ENCODE results near the gene DIPK1A.

DNA sequence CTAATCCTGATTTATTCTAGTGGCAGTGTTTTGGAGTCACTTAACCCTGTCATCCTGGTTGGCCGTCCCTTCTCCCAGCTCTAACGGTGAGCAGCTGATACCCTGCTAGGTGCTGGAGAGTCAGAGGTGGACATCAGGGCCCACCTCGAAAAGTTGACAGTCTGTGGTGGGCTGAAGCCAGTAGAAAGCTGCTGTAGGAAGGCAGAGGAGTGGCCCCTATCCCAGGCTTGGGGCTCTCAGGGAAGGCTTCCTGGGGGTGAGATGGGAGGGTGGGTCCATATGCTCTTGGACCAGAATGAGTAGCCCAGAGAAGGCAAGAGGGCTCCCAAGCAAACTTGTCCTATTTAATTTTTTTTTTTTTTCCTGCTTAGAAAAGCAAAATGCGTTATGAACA, 129.9 kb downstream of the DIPK1A start:
- TF ChIP-seq, protein P1, sequence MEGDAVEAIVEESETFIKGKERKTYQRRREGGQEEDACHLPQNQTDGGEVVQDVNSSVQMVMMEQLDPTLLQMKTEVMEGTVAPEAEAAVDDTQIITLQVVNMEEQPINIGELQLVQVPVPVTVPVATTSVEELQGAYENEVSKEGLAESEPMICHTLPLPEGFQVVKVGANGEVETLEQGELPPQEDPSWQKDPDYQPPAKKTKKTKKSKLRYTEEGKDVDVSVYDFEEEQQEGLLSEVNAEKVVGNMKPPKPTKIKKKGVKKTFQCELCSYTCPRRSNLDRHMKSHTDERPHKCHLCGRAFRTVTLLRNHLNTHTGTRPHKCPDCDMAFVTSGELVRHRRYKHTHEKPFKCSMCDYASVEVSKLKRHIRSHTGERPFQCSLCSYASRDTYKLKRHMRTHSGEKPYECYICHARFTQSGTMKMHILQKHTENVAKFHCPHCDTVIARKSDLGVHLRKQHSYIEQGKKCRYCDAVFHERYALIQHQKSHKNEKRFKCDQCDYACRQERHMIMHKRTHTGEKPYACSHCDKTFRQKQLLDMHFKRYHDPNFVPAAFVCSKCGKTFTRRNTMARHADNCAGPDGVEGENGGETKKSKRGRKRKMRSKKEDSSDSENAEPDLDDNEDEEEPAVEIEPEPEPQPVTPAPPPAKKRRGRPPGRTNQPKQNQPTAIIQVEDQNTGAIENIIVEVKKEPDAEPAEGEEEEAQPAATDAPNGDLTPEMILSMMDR (IDR thresholded peaks at IDR 0.05), result no peak
- no peak for TF ChIP-seq NR2C2 (CRISPR knock-in tag; IDR thresholded peaks at IDR 0.05)
- TF ChIP-seq, protein P2, sequence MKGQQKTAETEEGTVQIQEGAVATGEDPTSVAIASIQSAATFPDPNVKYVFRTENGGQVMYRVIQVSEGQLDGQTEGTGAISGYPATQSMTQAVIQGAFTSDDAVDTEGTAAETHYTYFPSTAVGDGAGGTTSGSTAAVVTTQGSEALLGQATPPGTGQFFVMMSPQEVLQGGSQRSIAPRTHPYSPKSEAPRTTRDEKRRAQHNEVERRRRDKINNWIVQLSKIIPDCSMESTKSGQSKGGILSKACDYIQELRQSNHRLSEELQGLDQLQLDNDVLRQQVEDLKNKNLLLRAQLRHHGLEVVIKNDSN (CRISPR knock-in tag; IDR thresholded peaks at IDR 0.05), result no peak
- TF ChIP-seq TEAD4 (CRISPR knock-in tag; IDR thresholded peaks at IDR 0.05), result no peak
- TF ChIP-seq, protein P3, sequence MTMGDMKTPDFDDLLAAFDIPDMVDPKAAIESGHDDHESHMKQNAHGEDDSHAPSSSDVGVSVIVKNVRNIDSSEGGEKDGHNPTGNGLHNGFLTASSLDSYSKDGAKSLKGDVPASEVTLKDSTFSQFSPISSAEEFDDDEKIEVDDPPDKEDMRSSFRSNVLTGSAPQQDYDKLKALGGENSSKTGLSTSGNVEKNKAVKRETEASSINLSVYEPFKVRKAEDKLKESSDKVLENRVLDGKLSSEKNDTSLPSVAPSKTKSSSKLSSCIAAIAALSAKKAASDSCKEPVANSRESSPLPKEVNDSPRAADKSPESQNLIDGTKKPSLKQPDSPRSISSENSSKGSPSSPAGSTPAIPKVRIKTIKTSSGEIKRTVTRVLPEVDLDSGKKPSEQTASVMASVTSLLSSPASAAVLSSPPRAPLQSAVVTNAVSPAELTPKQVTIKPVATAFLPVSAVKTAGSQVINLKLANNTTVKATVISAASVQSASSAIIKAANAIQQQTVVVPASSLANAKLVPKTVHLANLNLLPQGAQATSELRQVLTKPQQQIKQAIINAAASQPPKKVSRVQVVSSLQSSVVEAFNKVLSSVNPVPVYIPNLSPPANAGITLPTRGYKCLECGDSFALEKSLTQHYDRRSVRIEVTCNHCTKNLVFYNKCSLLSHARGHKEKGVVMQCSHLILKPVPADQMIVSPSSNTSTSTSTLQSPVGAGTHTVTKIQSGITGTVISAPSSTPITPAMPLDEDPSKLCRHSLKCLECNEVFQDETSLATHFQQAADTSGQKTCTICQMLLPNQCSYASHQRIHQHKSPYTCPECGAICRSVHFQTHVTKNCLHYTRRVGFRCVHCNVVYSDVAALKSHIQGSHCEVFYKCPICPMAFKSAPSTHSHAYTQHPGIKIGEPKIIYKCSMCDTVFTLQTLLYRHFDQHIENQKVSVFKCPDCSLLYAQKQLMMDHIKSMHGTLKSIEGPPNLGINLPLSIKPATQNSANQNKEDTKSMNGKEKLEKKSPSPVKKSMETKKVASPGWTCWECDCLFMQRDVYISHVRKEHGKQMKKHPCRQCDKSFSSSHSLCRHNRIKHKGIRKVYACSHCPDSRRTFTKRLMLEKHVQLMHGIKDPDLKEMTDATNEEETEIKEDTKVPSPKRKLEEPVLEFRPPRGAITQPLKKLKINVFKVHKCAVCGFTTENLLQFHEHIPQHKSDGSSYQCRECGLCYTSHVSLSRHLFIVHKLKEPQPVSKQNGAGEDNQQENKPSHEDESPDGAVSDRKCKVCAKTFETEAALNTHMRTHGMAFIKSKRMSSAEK (CRISPR knock-in tag; IDR thresholded peaks at IDR 0.05; ENCODE audit: borderline replicate concordance), result no peak
- no peak for TF ChIP-seq NR3C1 (CRISPR knock-in tag; conservative IDR thresholded peaks at IDR 0.05; ENCODE audit: low read depth)
- TF ChIP-seq, protein P4, sequence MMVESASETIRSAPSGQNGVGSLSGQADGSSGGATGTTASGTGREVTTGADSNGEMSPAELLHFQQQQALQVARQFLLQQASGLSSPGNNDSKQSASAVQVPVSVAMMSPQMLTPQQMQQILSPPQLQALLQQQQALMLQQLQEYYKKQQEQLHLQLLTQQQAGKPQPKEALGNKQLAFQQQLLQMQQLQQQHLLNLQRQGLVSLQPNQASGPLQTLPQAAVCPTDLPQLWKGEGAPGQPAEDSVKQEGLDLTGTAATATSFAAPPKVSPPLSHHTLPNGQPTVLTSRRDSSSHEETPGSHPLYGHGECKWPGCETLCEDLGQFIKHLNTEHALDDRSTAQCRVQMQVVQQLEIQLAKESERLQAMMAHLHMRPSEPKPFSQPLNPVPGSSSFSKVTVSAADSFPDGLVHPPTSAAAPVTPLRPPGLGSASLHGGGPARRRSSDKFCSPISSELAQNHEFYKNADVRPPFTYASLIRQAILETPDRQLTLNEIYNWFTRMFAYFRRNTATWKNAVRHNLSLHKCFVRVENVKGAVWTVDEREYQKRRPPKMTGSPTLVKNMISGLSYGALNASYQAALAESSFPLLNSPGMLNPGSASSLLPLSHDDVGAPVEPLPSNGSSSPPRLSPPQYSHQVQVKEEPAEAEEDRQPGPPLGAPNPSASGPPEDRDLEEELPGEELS (CRISPR knock-in tag; IDR thresholded peaks at IDR 0.05), result no peak
- TF ChIP-seq, protein P5, sequence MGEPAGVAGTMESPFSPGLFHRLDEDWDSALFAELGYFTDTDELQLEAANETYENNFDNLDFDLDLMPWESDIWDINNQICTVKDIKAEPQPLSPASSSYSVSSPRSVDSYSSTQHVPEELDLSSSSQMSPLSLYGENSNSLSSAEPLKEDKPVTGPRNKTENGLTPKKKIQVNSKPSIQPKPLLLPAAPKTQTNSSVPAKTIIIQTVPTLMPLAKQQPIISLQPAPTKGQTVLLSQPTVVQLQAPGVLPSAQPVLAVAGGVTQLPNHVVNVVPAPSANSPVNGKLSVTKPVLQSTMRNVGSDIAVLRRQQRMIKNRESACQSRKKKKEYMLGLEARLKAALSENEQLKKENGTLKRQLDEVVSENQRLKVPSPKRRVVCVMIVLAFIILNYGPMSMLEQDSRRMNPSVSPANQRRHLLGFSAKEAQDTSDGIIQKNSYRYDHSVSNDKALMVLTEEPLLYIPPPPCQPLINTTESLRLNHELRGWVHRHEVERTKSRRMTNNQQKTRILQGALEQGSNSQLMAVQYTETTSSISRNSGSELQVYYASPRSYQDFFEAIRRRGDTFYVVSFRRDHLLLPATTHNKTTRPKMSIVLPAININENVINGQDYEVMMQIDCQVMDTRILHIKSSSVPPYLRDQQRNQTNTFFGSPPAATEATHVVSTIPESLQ (CRISPR knock-in tag; IDR thresholded peaks at IDR 0.05), result no peak
- no peak for TF ChIP-seq NFYB (CRISPR knock-in tag; conservative IDR thresholded peaks at IDR 0.05; ENCODE audit: low read depth)
- no peak for TF ChIP-seq CBFB (CRISPR knock-in tag; IDR thresholded peaks at IDR 0.05; ENCODE audit: low read depth)
- TF ChIP-seq ZNF219 (CRISPR knock-in tag; IDR thresholded peaks at IDR 0.05; ENCODE audit: borderline replicate concordance), result no peak
